Liver (tissue), 9 donors: ENCODE measurements around the gene KNCN. TPM values are rescaled to one million over a fixed set of nuclear protein-coding genes. Genes with fewer than 3 reads are reported as not detected.

Source experiments
- DNase-seq: peaks from one replicate; pipeline ENCODE4 v3.0.0-alpha.2; 2017; ENCODE audit warnings: low spot score
- H3K27ac ChIP-seq, 2 donors: one replicate each; pipeline ENCODE4 v1.7.0; 2013; ENCODE audit warnings: inconsistent platforms in 2 of 2, low read length in 2 of 2, control low read depth in 1 of 2, low read depth in 1 of 2, mild to moderate bottlenecking in 1 of 2
- H3K27me3 ChIP-seq, 4 donors: one replicate each; pipeline versions ENCODE4 v1.6.1 to v1.7.0; 2013; ENCODE audit warnings: low read length in 3 of 4, inconsistent platforms in 1 of 4, mild to moderate bottlenecking in 1 of 4, moderate library complexity in 1 of 4; ENCODE audit not compliant: control insufficient read depth in 4 of 4, insufficient read depth in 4 of 4
- H3K36me3 ChIP-seq, 4 donors: one replicate each; pipeline versions ENCODE4 v1.6.1 to v1.7.0; 2013; ENCODE audit warnings: low read length in 3 of 4, mild to moderate bottlenecking in 3 of 4, low read depth in 1 of 4, moderate library complexity in 1 of 4; ENCODE audit not compliant: control insufficient read depth in 4 of 4, insufficient read depth in 3 of 4
- H3K4me1 ChIP-seq, 4 donors: one replicate each; pipeline versions ENCODE4 v1.6.1 to v1.7.0; 2013; ENCODE audit warnings: low read length in 3 of 4, mild to moderate bottlenecking in 3 of 4, moderate library complexity in 1 of 4; ENCODE audit not compliant: control insufficient read depth in 4 of 4, insufficient read depth in 4 of 4
- H3K4me3 ChIP-seq, 3 donors: one replicate each; pipeline versions ENCODE4 v1.6.1 to v1.7.0; 2013; ENCODE audit warnings: low read length in 3 of 3, control low read depth in 1 of 3, low read depth in 1 of 3, mild to moderate bottlenecking in 1 of 3
- H3K9ac ChIP-seq, 2 donors: one replicate each; pipeline ENCODE4 v1.7.0; 2013; ENCODE audit warnings: low read length in 2 of 2, mild to moderate bottlenecking in 2 of 2, moderate library complexity in 2 of 2, control low read depth in 1 of 2, low read depth in 1 of 2
- H3K9me3 ChIP-seq, 4 donors: one replicate each; pipeline versions ENCODE4 v1.6.1 to v1.7.0; 2013; ENCODE audit warnings: low read length in 3 of 4; ENCODE audit not compliant: control insufficient read depth in 4 of 4
- FOXA1 ChIP-seq: IDR thresholded peaks from 2 replicates; pipeline ENCODE4 v1.6.1; 2016; ENCODE audit warnings: antibody characterized with exemption
- HNF4A ChIP-seq, 2 donors: conservative IDR thresholded peaks; 2 replicates each; pipeline ENCODE4 v1.6.1; 2016; ENCODE audit warnings: antibody characterized with exemption in 2 of 2, mild to moderate bottlenecking in 2 of 2
- HNF4G ChIP-seq: IDR thresholded peaks from 2 replicates; pipeline ENCODE4 v1.6.1; 2016; ENCODE audit warnings: antibody characterized with exemption
- JUND ChIP-seq, 2 donors: IDR thresholded peaks; 2 replicates each; pipeline ENCODE4 v1.6.1; 2016; ENCODE audit warnings: antibody characterized with exemption in 2 of 2
- NR2F2 ChIP-seq: IDR thresholded peaks from 2 replicates; pipeline ENCODE4 v1.6.1; 2016; ENCODE audit warnings: antibody characterized with exemption
- RAD21 ChIP-seq, 2 donors: IDR thresholded peaks; 2 replicates each; pipeline ENCODE4 v1.6.1; 2016; ENCODE audit warnings: antibody characterized with exemption in 2 of 2, mild to moderate bottlenecking in 2 of 2
- RXRA ChIP-seq, 2 donors: IDR thresholded peaks; 2 replicates each; pipeline ENCODE4 v1.6.1; 2017 to 2018; ENCODE audit warnings: antibody characterized with exemption in 2 of 2, mild to moderate bottlenecking in 1 of 2
- SP1 ChIP-seq: IDR thresholded peaks from 2 replicates; pipeline ENCODE4 v1.6.1; 2018; ENCODE audit warnings: antibody characterized with exemption, mild to moderate bottlenecking
- TAF1 ChIP-seq: conservative IDR thresholded peaks from 2 replicates; pipeline ENCODE4 v1.6.1; 2016; ENCODE audit warnings: antibody characterized with exemption, mild to moderate bottlenecking
- YY1 ChIP-seq: IDR thresholded peaks from 2 replicates; pipeline ENCODE4 v1.6.1; 2016; ENCODE audit warnings: antibody characterized with exemption, mild to moderate bottlenecking
- WGBS: extraction: QIAGEN DNeasy Blood & Tissue Kit; methylation state at CpG from one replicate; pipeline ENCODE4 v1.1.7; 2013; 5-methylcytosine and 5-hydroxymethylcytosine counted together
- polyA plus RNA-seq, 2 donors: library from polyadenylated mRNA; stranded (reverse) in 1 of 2; unstranded in 1 of 2; fragments of 200-250 nt in 1 of 2; fragments of >200 nt in 1 of 2; fragmentation: Nextera tagmentation in 1 of 2; extraction: Ambion mirVana in 1 of 2; gene quantifications; one replicate each; pipeline versions ENCODE4 v1.2.1 to v1.2.3, GENCODE V29; 2013 to 2015
- total RNA-seq, 2 donors: library from RNA; depleted of rRNA; stranded (reverse); fragments of >200 nt; gene quantifications; one replicate each; pipeline ENCODE4 v1.2.3, GENCODE V29; 2014
- TF ChIP-seq, protein P1 (sequence below): IDR thresholded peaks from 2 replicates; pipeline ENCODE4 v1.6.1; 2016; ENCODE audit warnings: antibody characterized with exemption, mild to moderate bottlenecking
- TF ChIP-seq, protein P2 (sequence below): IDR thresholded peaks from 2 replicates; pipeline ENCODE4 v1.6.1; 2016; ENCODE audit warnings: antibody characterized with exemption
- TF ChIP-seq, protein P3 (sequence below): IDR thresholded peaks from 2 replicates; pipeline ENCODE4 v1.6.1; 2016; ENCODE audit warnings: antibody characterized with exemption
- TF ChIP-seq, protein P4 (sequence below): fragments of 150-350 bp; IDR thresholded peaks from 2 replicates; pipeline ENCODE4 v1.5.1; 2017; ENCODE audit warnings: improper control_type of control experiment, low read depth, low read length; ENCODE audit not compliant: missing input control
- TF ChIP-seq, protein P5 (sequence below): IDR thresholded peaks from 2 replicates; pipeline ENCODE4 v1.6.1; 2016; ENCODE audit warnings: antibody characterized with exemption
- donor health status: healthy.
- donor health status: healthy.
- donor health status: healthy.
- donor health status: healthy.
- donor health status: healthy.

KNCN gene
- total and polyA plus RNA-seq, 4 donors, result not detected

DNA sequence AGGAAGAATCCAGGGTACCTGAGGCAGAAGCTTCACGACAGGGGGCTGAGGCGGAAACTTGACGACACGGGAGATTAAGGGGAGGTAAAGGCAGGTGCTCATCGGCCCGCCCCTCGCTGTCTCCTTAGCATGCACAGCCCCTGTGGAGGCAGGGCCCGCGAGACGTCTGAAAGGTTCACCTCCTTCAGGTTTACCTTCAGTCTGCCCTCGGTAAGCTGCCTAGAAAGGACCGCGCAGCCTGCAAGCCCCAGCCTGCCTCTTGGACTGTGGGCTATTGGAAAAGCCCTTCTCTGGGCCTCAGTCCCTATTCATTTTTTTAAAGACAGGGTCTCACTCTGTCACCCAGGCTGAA, 28.5 kb downstream of the KNCN start:
- no peak overlapping the region for H3K27ac ChIP-seq
- H3K9me3 ChIP-seq, result no peaks in the 10 kb centered on the region
- H3K9ac ChIP-seq, result no peak overlapping the region
- WGBS, result 74% methylated on average over 13 of the region's 13 CpGs
- H3K36me3 ChIP-seq, result no peaks in the 10 kb centered on the region
- TF ChIP-seq HNF4A (conservative IDR thresholded peaks at IDR 0.05) (no peak), RAD21 (IDR thresholded peaks at IDR 0.05) (no peak), FOXA1 (no peak), TAF1 (no peak), RXRA (IDR thresholded peaks at IDR 0.05) (no peak), SP1 (no peak), NR2F2 (no peak)
- TF ChIP-seq, protein P1, sequence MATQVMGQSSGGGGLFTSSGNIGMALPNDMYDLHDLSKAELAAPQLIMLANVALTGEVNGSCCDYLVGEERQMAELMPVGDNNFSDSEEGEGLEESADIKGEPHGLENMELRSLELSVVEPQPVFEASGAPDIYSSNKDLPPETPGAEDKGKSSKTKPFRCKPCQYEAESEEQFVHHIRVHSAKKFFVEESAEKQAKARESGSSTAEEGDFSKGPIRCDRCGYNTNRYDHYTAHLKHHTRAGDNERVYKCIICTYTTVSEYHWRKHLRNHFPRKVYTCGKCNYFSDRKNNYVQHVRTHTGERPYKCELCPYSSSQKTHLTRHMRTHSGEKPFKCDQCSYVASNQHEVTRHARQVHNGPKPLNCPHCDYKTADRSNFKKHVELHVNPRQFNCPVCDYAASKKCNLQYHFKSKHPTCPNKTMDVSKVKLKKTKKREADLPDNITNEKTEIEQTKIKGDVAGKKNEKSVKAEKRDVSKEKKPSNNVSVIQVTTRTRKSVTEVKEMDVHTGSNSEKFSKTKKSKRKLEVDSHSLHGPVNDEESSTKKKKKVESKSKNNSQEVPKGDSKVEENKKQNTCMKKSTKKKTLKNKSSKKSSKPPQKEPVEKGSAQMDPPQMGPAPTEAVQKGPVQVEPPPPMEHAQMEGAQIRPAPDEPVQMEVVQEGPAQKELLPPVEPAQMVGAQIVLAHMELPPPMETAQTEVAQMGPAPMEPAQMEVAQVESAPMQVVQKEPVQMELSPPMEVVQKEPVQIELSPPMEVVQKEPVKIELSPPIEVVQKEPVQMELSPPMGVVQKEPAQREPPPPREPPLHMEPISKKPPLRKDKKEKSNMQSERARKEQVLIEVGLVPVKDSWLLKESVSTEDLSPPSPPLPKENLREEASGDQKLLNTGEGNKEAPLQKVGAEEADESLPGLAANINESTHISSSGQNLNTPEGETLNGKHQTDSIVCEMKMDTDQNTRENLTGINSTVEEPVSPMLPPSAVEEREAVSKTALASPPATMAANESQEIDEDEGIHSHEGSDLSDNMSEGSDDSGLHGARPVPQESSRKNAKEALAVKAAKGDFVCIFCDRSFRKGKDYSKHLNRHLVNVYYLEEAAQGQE, result no peak
- TF ChIP-seq, protein P2, sequence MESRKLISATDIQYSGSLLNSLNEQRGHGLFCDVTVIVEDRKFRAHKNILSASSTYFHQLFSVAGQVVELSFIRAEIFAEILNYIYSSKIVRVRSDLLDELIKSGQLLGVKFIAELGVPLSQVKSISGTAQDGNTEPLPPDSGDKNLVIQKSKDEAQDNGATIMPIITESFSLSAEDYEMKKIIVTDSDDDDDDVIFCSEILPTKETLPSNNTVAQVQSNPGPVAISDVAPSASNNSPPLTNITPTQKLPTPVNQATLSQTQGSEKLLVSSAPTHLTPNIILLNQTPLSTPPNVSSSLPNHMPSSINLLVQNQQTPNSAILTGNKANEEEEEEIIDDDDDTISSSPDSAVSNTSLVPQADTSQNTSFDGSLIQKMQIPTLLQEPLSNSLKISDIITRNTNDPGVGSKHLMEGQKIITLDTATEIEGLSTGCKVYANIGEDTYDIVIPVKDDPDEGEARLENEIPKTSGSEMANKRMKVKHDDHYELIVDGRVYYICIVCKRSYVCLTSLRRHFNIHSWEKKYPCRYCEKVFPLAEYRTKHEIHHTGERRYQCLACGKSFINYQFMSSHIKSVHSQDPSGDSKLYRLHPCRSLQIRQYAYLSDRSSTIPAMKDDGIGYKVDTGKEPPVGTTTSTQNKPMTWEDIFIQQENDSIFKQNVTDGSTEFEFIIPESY, result no peak
- TF ChIP-seq, protein P3, sequence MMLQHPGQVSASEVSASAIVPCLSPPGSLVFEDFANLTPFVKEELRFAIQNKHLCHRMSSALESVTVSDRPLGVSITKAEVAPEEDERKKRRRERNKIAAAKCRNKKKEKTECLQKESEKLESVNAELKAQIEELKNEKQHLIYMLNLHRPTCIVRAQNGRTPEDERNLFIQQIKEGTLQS, result no peak
- TF ChIP-seq, protein P4, sequence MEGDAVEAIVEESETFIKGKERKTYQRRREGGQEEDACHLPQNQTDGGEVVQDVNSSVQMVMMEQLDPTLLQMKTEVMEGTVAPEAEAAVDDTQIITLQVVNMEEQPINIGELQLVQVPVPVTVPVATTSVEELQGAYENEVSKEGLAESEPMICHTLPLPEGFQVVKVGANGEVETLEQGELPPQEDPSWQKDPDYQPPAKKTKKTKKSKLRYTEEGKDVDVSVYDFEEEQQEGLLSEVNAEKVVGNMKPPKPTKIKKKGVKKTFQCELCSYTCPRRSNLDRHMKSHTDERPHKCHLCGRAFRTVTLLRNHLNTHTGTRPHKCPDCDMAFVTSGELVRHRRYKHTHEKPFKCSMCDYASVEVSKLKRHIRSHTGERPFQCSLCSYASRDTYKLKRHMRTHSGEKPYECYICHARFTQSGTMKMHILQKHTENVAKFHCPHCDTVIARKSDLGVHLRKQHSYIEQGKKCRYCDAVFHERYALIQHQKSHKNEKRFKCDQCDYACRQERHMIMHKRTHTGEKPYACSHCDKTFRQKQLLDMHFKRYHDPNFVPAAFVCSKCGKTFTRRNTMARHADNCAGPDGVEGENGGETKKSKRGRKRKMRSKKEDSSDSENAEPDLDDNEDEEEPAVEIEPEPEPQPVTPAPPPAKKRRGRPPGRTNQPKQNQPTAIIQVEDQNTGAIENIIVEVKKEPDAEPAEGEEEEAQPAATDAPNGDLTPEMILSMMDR, result no peak
- TF ChIP-seq, protein P5, sequence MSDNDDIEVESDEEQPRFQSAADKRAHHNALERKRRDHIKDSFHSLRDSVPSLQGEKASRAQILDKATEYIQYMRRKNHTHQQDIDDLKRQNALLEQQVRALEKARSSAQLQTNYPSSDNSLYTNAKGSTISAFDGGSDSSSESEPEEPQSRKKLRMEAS, result no peak
- no peak for DNase-seq
- H3K27me3 ChIP-seq, result peaks cover 0 to 2% (median 0%) of the 10 kb centered on the region in 4 donors
- no peak overlapping the region for H3K4me3 ChIP-seq
- peaks cover 0 to 25% (median 17%) of the 10 kb centered on the region in 4 donors for H3K4me1 ChIP-seq

DNA sequence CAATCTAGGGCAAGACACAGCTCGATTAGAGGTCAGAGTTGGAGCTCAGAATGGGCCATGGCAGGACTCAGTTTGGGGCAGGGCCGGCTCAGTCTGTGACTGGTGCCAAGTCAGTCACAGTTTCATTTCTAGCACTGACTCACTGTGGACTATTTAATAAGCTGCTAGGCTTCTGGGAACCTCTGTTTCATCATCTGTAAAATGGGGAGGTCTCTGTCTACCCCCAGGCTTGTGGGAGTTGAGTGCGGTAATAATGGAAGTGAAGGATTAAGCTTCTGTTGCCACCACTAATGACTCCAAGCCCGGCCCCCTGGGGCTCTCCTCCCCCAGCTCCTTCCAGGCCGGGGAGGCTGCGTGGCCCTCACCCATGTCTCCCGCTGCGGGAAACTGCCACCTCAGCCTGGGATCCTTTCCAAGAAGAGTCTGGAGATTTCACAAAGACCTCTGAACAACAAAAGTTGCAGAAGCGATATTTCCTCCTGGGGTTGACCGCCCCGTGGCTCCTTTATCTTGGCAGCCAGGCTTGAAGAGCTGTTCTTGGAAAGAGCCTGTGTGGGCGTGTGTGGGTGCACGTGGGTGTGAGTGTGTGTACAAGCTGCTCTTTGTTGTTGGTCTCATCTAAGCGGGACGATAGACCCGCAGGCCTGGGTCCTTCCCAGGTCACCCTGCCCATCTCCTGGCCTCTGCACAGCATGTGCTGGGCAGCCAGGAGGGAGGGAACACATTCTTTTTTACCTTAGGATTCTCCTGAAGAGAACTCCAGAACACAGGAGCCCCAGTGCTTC, 29.1 kb downstream of the KNCN start:
- Histone ChIP-seq H3K27ac (no peak overlapping the region), H3K27me3 (peaks cover 0 to 2% (median 0%) of the 10 kb centered on the region in 4 donors), H3K4me3 (no peak overlapping the region), H3K9me3 (no peaks in the 10 kb centered on the region), H3K9ac (no peak overlapping the region), H3K4me1 (peaks cover 0 to 21% (median 12%) of the 10 kb centered on the region in 4 donors), H3K36me3 (no peaks in the 10 kb centered on the region)
- 47% methylated on average over 16 of the region's 16 CpGs for WGBS
- peak; percentile 52 for DNase-seq
- no peak for TF ChIP-seq HNF4A (conservative IDR thresholded peaks at IDR 0.05)
- TF ChIP-seq JUND (IDR thresholded peaks at IDR 0.05), result no peak
- no peak for TF ChIP-seq RXRA (IDR thresholded peaks at IDR 0.05)
- no peak for TF ChIP-seq HNF4G
- TF ChIP-seq, protein P2, result no peak
- no peak for TF ChIP-seq TAF1
- no peak for TF ChIP-seq RAD21 (IDR thresholded peaks at IDR 0.05)
- TF ChIP-seq, protein P5, result no peak
- TF ChIP-seq SP1, result no peak
- TF ChIP-seq FOXA1, result no peak
- no peak for TF ChIP-seq NR2F2
- TF ChIP-seq YY1, result no peak
- TF ChIP-seq, protein P1, result no peak
